Fibroblast of skin of right biceps (primary cell): ENCODE measurements around the gene HGFAC.
A peak's percentile ranks its signal among the peaks of the same experiment; 100 is the strongest.

Source experiments
- DNase-seq: peaks from one replicate; pipeline ENCODE4 v3.0.0-alpha.2; 2013

The HGFAC gene

GRCh38 chr4:3476936-3477749, 35.4 kb downstream of the HGFAC start:
- no peak for DNase-seq

GRCh38 chr4:3477750-3478430, 36.1 kb downstream of the HGFAC start:
- DNase-seq: no peak

GRCh38 chr4:3478446-3479357, 36.9 kb downstream of the HGFAC start:
- DNase-seq: no peak

- no peak for DNase-seq
These were observed 37.8 kb downstream of the HGFAC start for GRCh38 chr4:3479358-3480101.

- DNase-seq: peak; percentile 53
These were observed 38.9 kb downstream of the HGFAC start for GRCh38 chr4:3480528-3481112.

- no peak for DNase-seq
These were observed 39.4 kb downstream of the HGFAC start for GRCh38 chr4:3481113-3481531.

- DNase-seq: no peak
These were observed 40.1 kb downstream of the HGFAC start for GRCh38 chr4:3481783-3482393.

- no peak for DNase-seq
These were observed 40.9 kb downstream of the HGFAC start for GRCh38 chr4:3482707-3483106.

- DNase-seq: peak; percentile 28
These were observed 41.7 kb downstream of the HGFAC start for GRCh38 chr4:3483471-3483921.

- DNase-seq: no peak
These were observed 42.5 kb downstream of the HGFAC start for GRCh38 chr4:3484057-3484973.

- DNase-seq: no peak
These were observed 43.4 kb downstream of the HGFAC start for GRCh38 chr4:3485011-3485791.

GRCh38 chr4:3485886-3486540, 44.2 kb downstream of the HGFAC start:
- DNase-seq: no peak

- DNase-seq: no peak
These were observed 45.1 kb downstream of the HGFAC start for GRCh38 chr4:3486541-3487540.

GRCh38 chr4:3487861-3488260, 46.1 kb downstream of the HGFAC start:
- no peak for DNase-seq

GRCh38 chr4:3488820-3489219, 47.1 kb downstream of the HGFAC start:
- no peak for DNase-seq

GRCh38 chr4:3489451-3489962, 47.7 kb downstream of the HGFAC start:
- DNase-seq: peak; percentile 17

- DNase-seq: peak; percentile 53
These were observed 50.1 kb downstream of the HGFAC start for GRCh38 chr4:3491681-3492405.
